Adrenal gland (tissue), 12 donors: ENCODE data around the gene ATE1. TPM values are rescaled to one million over a fixed set of nuclear protein-coding genes. Genes with fewer than 3 reads are reported as not detected.

Experiments
- DNase-seq, 7 donors: peaks; one replicate each; pipeline ENCODE4 v3.0.0-alpha.2; 2019 to 2020
- H3K27ac ChIP-seq, 5 donors: fragments of 200-600 bp; sonication (generic) in 4 of 5; 1 replicate in 3 of 5; 2 replicates in 2 of 5; pipeline versions ENCODE4 v1.5.1 to v1.8.0; 2016 to 2020; ENCODE audit warnings: mild to moderate bottlenecking in 1 of 5
- H3K27me3 ChIP-seq: fragments of 200-600 bp; 2 replicates; pipeline ENCODE4 v1.8.0; 2021
- H3K36me3 ChIP-seq, 2 donors: fragments of 200-600 bp; replicated peaks in 1 of 2; 1 replicate in 1 of 2; 2 replicates in 1 of 2; pipeline versions ENCODE4 v1.5.1 to v1.8.0; 2018 to 2022
- H3K4me1 ChIP-seq, 2 donors: fragments of 200-600 bp; replicated peaks in 1 of 2; 1 replicate in 1 of 2; 2 replicates in 1 of 2; pipeline versions ENCODE4 v1.5.1 to v1.8.0; 2018 to 2021
- H3K4me3 ChIP-seq, 4 donors: fragments of 200-600 bp; sonication (generic) in 3 of 4; one replicate each; pipeline ENCODE4 v1.5.1; 2016 to 2018
- H3K9me3 ChIP-seq, 3 donors: fragments of 200-600 bp; sonication (generic) in 1 of 3; replicated peaks in 1 of 3; 1 replicate in 2 of 3; 2 replicates in 1 of 3; pipeline versions ENCODE4 v1.5.1 to v1.8.0; 2016 to 2021
- POLR2A ChIP-seq, 2 donors: fragments of 450-650 bp; IDR thresholded peaks; one replicate each; pipeline ENCODE4 v1.6.1; 2017; ENCODE audit warnings: antibody characterized with exemption in 2 of 2, mild to moderate bottlenecking in 2 of 2, moderate library complexity in 1 of 2
- WGBS, 4 donors: extraction: QIAGEN DNeasy Blood & Tissue Kit in 2 of 4; methylation state at CpG; one replicate each; pipeline versions ENCODE4 v1.1.5 to v1.1.7; 2013 to 2017; 5-methylcytosine and 5-hydroxymethylcytosine counted together
- intact Hi-C, 2 donors: fragments of 100-400 bp; cut with DNase I; formaldehyde crosslinking; loops; one replicate each; pipeline versions ENCODE4 v1.14.1 to v1.15.0; 2022 to 2023
- polyA plus RNA-seq, 3 donors: library from polyadenylated mRNA; stranded (reverse); fragments of 200-250 nt in 2 of 3; fragments of 350-450 nt in 1 of 3; fragmentation: Illumina TruSeq in 1 of 3; extraction: RNeasy Lipid Tissue Mini Kit (QIAGEN cat#74804) in 1 of 3; gene quantifications; one replicate each; pipeline ENCODE4 v1.2.3, GENCODE V29; 2013 to 2014
- total RNA-seq, 9 donors: library from RNA; depleted of rRNA in 4 of 9; stranded (reverse); fragments of >200 nt in 4 of 9; fragments of 120-200 nt in 1 of 9; fragmentation: NEBNext Ultra II Directional in 1 of 9; extraction: Animal tissue kit (Norgen Biotek cat#: 25700) in 1 of 9; gene quantifications; one replicate each; pipeline versions ENCODE4 v1.1.0 to v1.2.4, GENCODE V29; 2013 to 2023
- TF ChIP-seq, protein P1 (sequence below), 6 experiments: fragments of 450-650 bp in 4 of 6; fragments of 200-600 bp in 2 of 6; sonication (generic) in 1 of 6; IDR thresholded peaks; 1 replicate in 5 of 6; 2 replicates in 1 of 6; pipeline versions ENCODE4 v1.5.1 to v1.8.0; 2016 to 2021; ENCODE audit warnings: antibody characterized with exemption in 6 of 6, mild to moderate bottlenecking in 2 of 6, moderate library complexity in 1 of 6
- donor health status: healthy with polysubstance abuse.
- donor health status: Bipolar disorder and iron deficiency.
- donor health status: DM: yes; HTN: yes; CAD: no.
- donor health status: DM: no; HTN: no; CAD: no.
- donor health status: DM: no; HTN: no; CAD: no.
- donor health status: DM: yes; HTN: yes; CAD: no.

The ATE1 gene
- total and polyA plus RNA-seq, 12 donors, result 4.2 to 53.7 (median 31.9) TPM

DNA sequence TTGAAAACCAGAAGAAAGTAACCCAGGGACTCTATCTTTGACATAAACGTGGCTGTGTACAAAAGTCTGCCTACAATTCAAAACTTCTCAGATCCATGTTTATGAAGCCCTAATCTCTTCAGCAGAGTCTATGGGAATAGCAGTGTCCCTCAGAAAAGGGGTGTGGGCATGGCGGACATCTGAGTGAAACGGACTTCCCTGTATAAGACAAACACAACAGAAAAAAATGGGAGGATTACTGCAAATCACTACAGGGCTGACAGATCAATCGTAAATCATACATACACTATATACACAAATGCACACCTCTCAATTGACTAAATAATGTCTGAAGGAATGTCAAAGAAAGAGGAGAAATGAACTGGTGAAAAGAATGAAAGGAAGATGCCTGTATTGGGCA is 114.0 kb downstream of the ATE1 start:
- Histone ChIP-seq H3K9me3 (no peaks in the 10 kb centered on the region), H3K27ac (no peak overlapping the region), H3K36me3 (no peaks in the 10 kb centered on the region), H3K4me1 (no peaks in the 10 kb centered on the region), H3K4me3 (no peak overlapping the region), H3K27me3 (no peaks in the 10 kb centered on the region)
- TF ChIP-seq, protein P1, sequence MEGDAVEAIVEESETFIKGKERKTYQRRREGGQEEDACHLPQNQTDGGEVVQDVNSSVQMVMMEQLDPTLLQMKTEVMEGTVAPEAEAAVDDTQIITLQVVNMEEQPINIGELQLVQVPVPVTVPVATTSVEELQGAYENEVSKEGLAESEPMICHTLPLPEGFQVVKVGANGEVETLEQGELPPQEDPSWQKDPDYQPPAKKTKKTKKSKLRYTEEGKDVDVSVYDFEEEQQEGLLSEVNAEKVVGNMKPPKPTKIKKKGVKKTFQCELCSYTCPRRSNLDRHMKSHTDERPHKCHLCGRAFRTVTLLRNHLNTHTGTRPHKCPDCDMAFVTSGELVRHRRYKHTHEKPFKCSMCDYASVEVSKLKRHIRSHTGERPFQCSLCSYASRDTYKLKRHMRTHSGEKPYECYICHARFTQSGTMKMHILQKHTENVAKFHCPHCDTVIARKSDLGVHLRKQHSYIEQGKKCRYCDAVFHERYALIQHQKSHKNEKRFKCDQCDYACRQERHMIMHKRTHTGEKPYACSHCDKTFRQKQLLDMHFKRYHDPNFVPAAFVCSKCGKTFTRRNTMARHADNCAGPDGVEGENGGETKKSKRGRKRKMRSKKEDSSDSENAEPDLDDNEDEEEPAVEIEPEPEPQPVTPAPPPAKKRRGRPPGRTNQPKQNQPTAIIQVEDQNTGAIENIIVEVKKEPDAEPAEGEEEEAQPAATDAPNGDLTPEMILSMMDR (IDR thresholded peaks at IDR 0.05), result no peak
- TF ChIP-seq POLR2A (IDR thresholded peaks at IDR 0.05), result no peak
- 84 to 89% (median 88%) methylated on average over 4 of the region's 4 CpGs for WGBS, 4 donors
- intact Hi-C loops, result no loop called here
- DNase-seq, result no peak

DNA sequence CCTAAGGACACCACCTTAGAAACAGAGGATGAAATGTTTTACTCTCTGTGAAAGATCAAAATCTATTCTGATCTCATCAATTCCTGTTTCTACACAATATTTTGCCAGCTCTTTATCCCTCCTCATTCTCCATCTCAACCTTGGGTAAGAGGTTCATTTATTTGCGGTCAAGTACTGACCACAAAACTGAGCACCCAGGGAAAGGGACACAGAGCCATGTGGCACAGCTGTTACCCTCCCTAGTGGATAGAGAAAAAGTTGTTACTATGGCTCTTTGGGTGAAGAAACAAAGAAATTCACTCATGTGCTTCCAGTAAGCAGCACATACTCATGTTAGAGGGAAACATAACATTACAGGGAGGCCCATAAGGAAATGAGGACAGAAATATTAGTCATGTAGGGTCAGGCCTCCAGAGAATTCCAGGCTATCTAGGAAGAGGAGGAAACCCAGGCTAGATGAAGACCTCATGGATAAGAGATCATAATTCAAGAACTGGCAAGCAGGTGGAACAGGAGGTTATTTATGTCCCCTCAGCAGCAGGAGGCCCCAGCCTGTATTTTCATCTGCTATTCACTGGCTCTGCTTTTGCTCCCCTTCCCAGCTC is 114.5 kb downstream of the ATE1 start:
- Histone ChIP-seq H3K27me3 (no peaks in the 10 kb centered on the region), H3K36me3 (no peaks in the 10 kb centered on the region), H3K27ac (no peak overlapping the region), H3K9me3 (no peaks in the 10 kb centered on the region), H3K4me1 (no peaks in the 10 kb centered on the region), H3K4me3 (no peak overlapping the region)
- 100% methylated on average over 1 of the region's 1 CpG for WGBS, 4 donors
- intact Hi-C loops, result no loop called here
- DNase-seq, result no peak
- no peak for TF ChIP-seq POLR2A (IDR thresholded peaks at IDR 0.05)
- TF ChIP-seq, protein P1 (IDR thresholded peaks at IDR 0.05), result no peak

DNA sequence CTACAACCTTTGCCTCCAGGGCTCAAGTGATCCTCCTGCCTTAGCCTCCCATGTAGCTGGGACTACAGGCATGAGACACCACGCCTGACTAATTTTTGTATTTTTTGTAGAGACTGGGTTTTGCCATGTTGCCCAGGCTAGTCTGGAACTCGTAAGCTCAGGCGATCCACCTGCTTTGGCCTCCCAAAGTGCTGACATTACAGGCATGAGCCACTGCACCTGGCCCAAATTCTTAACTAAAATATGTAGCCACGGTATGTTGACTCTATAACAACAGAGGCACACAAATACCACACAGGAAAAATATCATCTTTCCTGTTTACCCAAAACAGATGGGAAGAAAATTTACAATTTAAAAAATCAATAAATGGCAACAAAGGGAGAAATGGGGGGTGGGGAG is 115.8 kb downstream of the ATE1 start:
- Histone ChIP-seq H3K36me3 (no peaks in the 10 kb centered on the region), H3K27ac (no peak overlapping the region), H3K4me3 (no peak overlapping the region), H3K4me1 (no peaks in the 10 kb centered on the region), H3K27me3 (no peaks in the 10 kb centered on the region), H3K9me3 (no peaks in the 10 kb centered on the region)
- intact Hi-C loops, result no loop called here
- WGBS, 4 donors, result 73 to 75% (median 75%) methylated on average over 4 of the region's 4 CpGs
- no peak for DNase-seq
- TF ChIP-seq, protein P1 (IDR thresholded peaks at IDR 0.05), result no peak
- no peak for TF ChIP-seq POLR2A (IDR thresholded peaks at IDR 0.05)

DNA sequence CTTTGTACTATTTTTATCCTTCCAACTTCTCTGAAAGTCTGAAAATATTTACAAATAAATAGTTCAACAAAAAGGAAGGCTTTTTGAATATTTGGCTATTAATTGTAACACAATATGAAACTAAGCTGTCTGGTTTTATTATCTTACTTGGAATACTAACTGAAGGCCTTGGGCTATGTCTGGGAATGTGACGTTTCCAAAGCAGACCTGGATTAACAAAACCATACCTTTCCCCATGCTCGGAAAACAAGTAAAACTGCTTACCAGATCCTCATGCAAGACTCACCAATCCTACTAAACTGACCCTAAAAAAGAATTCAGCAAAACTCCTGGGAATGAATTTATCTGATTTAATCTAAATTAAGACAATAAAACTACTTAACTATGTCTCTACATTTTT is 116.4 kb downstream of the ATE1 start:
- H3K4me1 ChIP-seq, result no peaks in the 10 kb centered on the region
- 65 to 90% (median 75%) methylated on average over 2 of the region's 2 CpGs for WGBS, 4 donors
- no peak for DNase-seq
- TF ChIP-seq, protein P1 (IDR thresholded peaks at IDR 0.05), result no peak
- no peak for TF ChIP-seq POLR2A (IDR thresholded peaks at IDR 0.05)
- H3K9me3 ChIP-seq, result no peaks in the 10 kb centered on the region
- H3K27ac ChIP-seq, result no peak overlapping the region
- intact Hi-C loops, result no loop called here
- no peak overlapping the region for H3K4me3 ChIP-seq
- H3K36me3 ChIP-seq, result no peaks in the 10 kb centered on the region
- H3K27me3 ChIP-seq, result no peaks in the 10 kb centered on the region
